HG02938 (cell line): ENCODE results near the gene TMEM254.
A peak's percentile ranks its signal among the peaks of the same experiment; 100 is the strongest.
"Not testable (repeated sequence)": the region's sequence is repeated elsewhere in the genome, so short reads cannot be mapped to it uniquely, and the experiment has no call there.

Experiments used
- ATAC-seq: cut with Tn5 transposase; IDR thresholded peaks from one replicate; pipeline ENCODE4 v1.9.1; 2021; ENCODE audit warnings: mild to moderate bottlenecking, moderate library complexity; ENCODE audit not compliant: unreplicated experiment

TMEM254 gene, protein sequence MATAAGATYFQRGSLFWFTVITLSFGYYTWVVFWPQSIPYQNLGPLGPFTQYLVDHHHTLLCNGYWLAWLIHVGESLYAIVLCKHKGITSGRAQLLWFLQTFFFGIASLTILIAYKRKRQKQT

DNA sequence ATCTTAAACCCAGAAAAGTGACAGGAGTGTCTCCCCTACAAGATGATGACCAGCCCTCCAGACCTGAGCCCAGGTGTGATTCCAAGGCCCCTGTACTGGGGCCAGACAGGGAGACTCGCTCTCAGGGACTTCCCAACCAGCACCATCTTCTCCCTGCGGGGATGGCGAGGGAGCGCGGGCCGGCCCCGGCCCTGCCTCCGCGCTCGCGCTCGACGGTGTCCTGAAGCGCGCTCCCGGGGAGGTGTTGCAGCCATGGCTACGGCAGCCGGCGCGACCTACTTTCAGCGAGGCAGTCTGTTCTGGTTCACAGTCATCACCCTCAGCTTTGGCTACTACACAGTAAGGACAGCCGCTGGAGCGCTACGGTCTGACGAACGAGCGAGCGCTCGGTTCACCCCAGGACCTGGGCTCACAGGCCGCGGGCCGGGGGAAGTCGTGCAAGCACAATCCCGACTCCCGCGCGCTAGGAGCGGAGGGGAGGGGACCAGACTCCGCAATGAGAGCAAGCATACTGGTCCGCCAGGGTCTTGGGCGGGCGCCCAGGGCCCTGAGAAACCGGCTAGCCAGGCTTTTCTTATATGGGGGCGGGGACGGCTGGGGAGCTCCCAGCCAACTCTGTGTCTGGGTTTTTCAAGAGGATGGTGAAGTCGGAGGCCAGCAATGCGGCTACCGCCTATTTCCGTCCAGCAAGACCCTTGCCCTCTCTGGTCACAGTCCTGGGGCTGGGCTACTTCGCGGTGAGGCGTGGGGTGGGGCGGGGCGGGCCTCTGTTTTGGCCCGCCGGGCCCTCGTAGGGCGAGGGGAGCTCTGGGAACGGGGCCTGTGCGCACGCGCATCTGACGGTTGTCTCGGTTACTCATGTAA lies at the start of gene TMEM254:
TSS of gene TMEM254 (plus strand) at position 218 of the 864 bp plus-strand sequence. CDS start at position 253, 35 bp downstream.
- ATAC-seq: peak; percentile 82

GRCh38 chr10:80029205-80029604 lies 49.3 kb upstream of the TMEM254 start:
- not testable (repeated sequence) for ATAC-seq

DNA sequence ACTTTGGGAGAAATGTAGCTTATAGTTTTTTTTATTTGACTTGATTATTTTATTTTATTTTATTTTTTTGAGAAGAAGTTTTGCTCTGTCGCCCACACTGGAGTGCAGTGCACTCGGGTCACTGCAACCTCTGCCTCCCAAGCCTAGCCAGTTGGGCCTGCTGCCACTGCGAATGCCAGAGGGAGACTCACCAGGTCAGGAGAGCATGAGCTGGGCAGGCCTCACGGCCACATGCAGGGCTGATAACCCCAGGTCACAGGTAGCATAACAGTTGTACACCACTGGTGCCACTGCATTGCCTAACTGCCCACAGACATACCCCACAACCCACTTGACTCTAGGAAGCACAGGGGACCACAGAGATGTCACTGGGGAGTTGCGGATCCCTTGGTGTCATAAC lies 48.6 kb upstream of the TMEM254 start:
- not testable (repeated sequence) for ATAC-seq

DNA sequence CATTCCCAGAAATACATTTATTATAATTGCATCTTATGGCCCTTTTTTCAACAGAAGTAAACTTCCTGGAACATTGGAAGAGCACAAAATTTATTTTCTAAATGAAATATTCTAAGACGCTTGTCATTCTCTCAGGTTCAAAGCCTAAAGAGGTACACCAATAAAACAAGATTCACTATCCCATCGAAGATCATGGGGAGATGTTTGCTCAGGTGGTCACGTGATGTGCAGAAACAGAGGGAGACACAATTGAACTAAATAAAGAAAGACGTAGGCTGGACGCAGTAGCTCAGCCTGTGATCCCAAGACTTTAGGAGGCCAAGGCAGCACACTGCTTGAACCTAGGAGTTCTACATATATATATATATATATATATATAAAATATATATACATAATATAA lies 46.0 kb upstream of the TMEM254 start:
- ATAC-seq: no peak

DNA sequence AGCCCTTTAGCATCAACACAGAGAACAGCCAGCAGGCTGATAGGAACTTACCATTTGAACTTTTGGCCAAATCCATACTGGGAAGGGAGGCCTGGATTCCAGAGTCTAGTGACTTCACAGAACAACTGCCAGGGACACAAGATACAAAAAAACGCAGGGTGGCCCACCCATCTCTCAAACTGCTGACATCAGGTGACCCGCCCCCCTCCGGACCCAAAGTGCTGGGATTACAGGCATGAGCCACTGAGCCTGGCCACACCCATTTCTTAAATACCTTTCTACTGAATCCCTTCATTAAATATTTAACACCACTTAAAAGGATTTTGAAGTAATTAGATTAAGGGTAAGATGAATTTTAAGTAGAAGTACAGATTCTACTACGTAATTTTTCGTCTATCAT lies 43.7 kb upstream of the TMEM254 start:
- not testable (repeated sequence) for ATAC-seq

DNA sequence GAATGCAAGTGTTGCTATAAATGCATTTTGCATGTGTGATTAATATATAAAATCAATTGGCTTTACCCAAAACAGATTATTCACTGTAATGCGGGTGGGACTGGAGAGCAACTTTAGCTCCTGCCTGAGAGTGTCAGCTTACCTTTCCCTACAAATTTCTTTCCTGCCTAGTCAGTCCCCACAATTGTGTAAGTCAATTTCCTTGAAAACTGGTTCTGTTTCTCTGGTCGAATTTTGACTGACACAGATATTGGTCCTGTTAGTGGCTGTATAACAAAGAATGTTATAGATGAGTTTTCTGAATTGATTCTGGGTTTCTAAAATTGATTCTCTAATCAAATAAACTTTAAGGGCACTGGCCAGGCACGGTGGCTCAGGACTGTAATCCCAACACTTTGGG lies 43.0 kb upstream of the TMEM254 start:
- ATAC-seq: not testable (repeated sequence)

GRCh38 chr10:80036921-80037500 lies 41.5 kb upstream of the TMEM254 start:
- not testable (repeated sequence) for ATAC-seq

- ATAC-seq: not testable (repeated sequence)
These were observed 40.2 kb upstream of the TMEM254 start for GRCh38 chr10:80038226-80038625.

GRCh38 chr10:80041162-80041561 lies 37.3 kb upstream of the TMEM254 start:
- no peak for ATAC-seq

DNA sequence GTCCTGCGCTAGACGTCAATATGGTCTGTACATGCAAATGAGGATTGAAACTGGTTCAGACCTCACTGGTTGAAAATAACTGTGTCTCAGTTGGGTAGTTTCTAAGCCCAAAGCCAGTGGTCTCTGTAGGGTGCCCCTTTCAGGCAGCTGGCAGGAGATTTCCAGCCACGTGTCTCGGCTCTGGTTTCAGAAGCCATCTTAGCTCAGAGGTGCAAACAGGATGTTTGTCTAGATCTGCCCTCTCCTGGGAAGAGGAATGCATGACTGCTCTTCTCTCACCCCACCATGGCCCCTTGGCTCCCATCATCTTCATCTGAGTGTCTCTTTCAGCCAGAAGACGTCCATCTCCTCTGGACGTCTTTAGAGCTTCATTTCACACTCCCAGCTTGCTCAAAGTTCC lies 33.5 kb upstream of the TMEM254 start:
- ATAC-seq: not testable (repeated sequence)

DNA sequence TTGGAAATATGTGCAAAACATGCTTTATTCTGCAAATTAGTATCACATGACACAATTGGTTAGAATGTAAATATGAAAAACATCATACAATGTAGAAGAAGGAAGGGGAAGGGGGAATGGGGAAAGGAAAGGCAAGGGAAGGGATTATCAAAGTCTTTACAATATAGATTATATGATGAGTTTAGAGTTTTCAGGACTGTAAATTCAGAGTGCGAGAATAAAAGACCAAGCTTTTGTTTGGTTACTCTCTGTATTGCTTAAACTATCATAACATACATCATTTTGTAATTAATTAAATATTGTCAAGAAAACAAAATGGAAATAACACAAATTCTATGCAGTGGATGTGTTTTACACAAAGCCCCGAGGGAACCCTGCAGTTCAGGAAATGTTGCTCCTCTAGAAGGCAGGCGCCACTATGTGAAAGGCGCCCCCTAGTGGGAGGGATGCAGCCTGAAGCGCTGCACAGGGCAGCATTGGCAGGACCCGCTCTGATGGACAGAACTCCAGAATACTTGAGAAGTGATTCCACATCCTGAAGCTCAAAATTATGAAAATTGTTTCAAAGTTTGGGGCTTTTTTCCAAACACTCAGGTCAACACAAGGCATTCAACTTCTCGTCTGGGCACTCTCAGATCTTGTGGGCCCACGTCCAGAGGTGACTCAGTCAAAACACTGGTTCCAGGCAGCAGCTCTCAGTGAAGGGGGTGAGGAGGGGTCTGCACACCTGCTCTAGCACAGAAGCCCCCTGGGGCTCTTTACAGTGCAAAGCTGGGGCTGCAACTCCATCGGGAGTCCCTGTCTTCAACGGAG lies 31.6 kb upstream of the TMEM254 start:
- peak; percentile 82 for ATAC-seq

GRCh38 chr10:80050752-80051151 lies 27.7 kb upstream of the TMEM254 start:
- ATAC-seq: no peak

GRCh38 chr10:80051993-80052392 lies 26.5 kb upstream of the TMEM254 start:
- no peak for ATAC-seq

DNA sequence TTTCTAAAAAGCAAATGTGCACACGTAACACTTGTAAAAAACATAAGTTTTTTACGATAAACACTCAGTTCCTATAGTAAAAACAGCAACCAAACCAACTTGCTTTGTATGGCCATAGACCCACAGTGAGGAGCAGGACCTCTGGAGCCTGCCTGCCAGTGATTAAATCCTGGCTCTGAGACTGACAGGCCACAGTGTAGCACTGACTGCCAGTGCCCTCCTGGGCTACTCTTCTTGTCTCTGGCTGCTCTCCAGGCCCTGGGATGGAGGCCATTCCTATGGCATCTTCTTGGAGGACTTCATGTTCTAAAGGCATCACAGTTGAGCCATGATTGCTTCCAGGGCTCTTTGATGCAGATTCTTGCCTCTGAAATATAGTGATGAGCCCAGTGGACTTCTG lies 22.7 kb upstream of the TMEM254 start:
- no peak for ATAC-seq

DNA sequence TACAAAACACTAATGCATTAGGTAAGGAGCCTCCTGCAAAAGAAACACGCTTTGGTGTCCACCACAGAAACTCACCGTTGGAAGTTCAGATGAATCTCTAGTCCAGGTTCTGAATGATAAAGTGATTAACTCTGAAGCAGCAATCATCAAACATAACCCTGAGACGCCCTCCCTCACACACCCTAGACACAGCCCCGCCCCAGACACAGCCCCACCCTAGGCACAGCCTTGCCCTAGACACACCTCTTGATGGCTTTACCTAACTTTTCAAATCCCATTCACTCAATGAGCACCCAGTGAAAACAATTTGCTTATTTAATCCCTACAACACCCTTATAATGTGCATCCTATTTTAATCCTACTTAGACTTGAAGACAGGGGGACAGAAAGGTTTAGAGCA lies 21.3 kb upstream of the TMEM254 start:
- ATAC-seq: no peak

GRCh38 chr10:80064120-80064886 lies 14.2 kb upstream of the TMEM254 start:
- no peak for ATAC-seq

DNA sequence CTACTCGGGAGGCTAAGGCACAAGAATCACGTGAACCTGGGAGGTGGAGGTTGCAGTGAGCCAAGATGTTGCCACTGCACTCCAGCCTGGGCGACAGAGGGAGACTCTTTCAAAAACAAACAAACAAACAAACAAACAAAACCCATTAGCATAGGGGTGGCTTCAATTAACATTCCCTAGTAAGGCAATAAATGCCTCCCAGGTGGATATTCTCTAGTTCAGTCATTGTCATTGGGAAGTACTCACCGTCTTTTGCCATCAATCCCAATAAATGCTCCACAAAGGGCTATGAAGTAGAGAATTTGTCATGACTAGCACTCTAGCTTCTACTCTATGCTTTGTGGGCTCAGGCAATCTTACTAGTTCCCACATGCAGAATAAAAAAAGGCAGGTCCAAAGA lies 11.7 kb upstream of the TMEM254 start:
- no peak for ATAC-seq

DNA sequence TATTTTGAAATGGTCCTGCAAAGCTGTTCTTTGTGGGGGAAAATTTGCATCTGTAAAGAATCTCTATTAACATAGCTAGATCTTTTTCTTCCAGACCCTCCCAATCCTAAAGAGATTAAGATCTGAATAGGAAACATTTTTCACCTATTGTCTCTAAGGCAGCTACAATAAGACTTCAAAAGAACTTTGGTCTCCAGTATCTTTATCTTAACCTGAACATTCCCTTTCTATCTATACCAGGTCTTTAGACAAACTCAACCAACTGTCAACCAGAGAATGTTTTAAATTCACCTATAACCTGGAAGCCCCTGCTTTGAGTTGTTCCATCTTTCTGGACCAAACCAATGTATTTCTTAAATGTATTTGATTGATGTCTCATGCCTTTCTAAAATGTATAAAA lies 10.6 kb upstream of the TMEM254 start:
- not testable (repeated sequence) for ATAC-seq

GRCh38 chr10:80068270-80068669 lies 10.2 kb upstream of the TMEM254 start:
- no peak for ATAC-seq

GRCh38 chr10:80070057-80070456 lies 8.4 kb upstream of the TMEM254 start:
- ATAC-seq: no peak
